A549 treated with AZD9567 at 1 μM for 4 hours (cell line): ENCODE data around the gene ARF5. TPM values are rescaled to one million over a fixed set of nuclear protein-coding genes. Genes with fewer than 3 reads are reported as not detected.

Experiments used
- total RNA-seq: library from RNA; stranded (reverse); fragments of 200-300 nt; extraction: Qiagen RNA extraction; gene quantifications from 5 replicates; pipeline ENCODE4 v1.2.3, GENCODE V29; 2022; ENCODE audit not compliant: insufficient read depth

ARF5 gene
- 151 to 212 TPM (median 164 TPM) in 5 replicates for total RNA-seq

GRCh38 chr7:127588019-127588696 is at the start of gene ARF5:
Gene ARF5, plus strand, starts transcription at chr7:127588411. Its CDS starts 88 bp downstream, at chr7:127588499.

DNA sequence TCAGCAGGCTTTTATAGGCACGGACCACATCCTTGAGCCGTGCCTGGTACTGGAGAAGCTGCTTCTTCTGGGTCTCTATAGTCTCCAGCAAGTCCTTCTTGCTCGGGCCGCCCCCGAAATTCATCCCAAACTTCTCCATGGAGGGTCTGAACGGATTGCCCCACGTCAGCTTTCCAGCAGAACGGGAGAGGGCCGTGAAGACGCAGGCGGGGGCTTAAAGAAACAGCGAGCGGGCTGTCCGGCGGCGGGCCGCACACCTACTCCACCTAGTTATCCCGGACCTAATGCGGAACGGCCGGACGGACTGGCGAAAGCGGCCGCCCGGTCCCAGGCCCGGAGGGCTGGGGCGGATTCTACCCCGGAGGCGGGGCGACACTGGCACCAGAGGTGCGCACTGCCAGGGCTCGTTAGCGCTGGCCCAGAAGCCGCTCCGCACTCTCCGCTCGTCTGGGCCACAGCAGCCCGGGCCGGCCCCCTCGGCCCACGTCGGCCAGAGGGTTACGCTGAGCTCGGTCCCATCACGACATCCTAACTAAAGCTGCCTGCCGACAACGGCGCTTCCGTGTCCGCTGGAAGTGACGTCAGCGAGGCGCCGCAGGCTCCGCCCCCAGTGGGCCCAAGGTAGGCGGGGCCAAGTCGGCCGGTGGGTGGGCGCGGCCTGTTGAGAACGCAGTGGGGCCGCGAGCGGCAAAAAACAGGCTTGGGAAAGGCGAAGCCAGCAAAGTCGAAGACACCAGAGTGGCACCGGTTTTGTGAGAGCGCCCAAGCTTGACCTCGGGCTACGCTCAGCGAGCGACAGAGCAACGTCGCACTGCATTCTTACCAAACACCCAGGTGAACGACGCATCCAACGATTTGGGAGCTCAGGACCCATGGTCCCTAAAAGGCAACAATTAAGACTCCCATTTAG is 2.9 kb upstream of the ARF5 start, which contains the start of gene GCC1:
TSS of gene GCC1 (minus strand) at position 553 of the 910 bp plus-strand sequence. CDS start at position 139, 414 bp downstream.

GRCh38 chr7:127618042-127618441 is 29.8 kb downstream of the ARF5 start, which contains the start of gene PAX4:
Gene PAX4, minus strand, starts transcription at chr7:127618142. Its CDS starts 2,214 bp downstream, at chr7:127615928.

Other genes with a start within 250 kb of the ARF5 start
- 9.9 to 12.7 TPM (median 11.1 TPM) in 5 replicates for gene ZNF800, start 195.7 kb upstream of the ARF5 start, total RNA-seq
- gene GCC1, start 2.8 kb upstream of the ARF5 start, total RNA-seq: 14.6 to 17.3 TPM (median 14.9 TPM) in 5 replicates
- 0.14 to 0.28 TPM (median 0.21 TPM) in 3 of 5 replicates, not detected in the others for gene FSCN3, start 5.3 kb downstream of the ARF5 start, total RNA-seq
- gene PAX4, start 29.7 kb downstream of the ARF5 start, total RNA-seq: not detected in 5 replicates
- gene SND1, start 63.8 kb downstream of the ARF5 start, total RNA-seq: 98.0 to 111 TPM (median 103 TPM) in 5 replicates